Transverse colon (tissue), 4 donors: ENCODE measurements around the gene TEX19.

ENCODE experiments used
- POLR2AphosphoS5 ChIP-seq, 3 donors: sonication (generic); formaldehyde crosslinking; IDR thresholded peaks; one replicate each; pipeline ENCODE4 v1.6.1; 2016; ENCODE audit warnings: antibody characterized with exemption in 3 of 3
- TF ChIP-seq, protein P1 (sequence below), 5 experiments: fragments of 200-600 bp in 3 of 5; fragments of 450-650 bp in 2 of 5; sonication (generic) in 3 of 5; IDR thresholded peaks; 1 replicate in 2 of 5; 2 replicates in 3 of 5; pipeline ENCODE4 v1.5.1; 2016 to 2017; ENCODE audit warnings: antibody characterized with exemption in 5 of 5, inconsistent platforms in 3 of 5, mild to moderate bottlenecking in 2 of 5, moderate library complexity in 1 of 5

DNA sequence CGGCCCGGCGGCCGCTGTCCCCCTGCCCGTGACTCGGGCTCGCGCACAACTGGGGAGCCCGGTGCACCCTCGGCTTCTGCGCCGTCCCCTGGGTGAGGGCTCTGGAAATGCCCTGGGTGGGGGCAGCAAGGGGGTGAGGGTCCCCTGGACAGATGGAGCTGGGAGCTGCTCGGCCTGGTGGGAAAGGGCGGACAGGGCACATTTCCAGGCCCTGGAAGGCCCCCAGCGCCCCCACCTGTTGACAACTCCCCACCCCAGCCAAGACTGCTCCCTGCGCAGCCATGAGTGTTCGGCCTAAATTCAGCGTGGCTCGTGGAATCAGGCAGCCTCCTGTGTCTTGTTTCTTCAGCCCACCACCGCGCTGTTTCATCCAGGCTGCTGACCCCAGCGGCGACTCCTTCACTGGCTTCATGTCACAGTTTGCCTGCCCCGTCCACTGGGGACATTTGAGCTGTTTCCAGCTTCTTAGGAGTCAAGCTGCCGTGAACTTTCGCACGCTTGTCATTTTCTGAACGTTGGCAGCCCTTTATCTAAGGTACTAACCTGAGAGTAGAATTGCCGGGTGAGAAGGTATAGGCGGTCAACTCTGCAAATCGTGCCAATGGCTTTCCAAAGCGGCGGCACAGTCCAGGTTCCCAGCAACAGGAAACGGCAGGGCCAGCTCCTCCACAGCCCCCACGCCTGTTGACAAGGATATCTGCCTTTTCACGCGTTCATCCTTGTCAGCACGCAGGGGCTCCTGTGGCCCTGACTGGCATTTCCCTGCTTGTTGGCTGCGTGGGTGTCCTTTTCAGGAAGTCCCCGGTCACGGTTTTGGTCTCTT, 13.4 kb downstream of the TEX19 start:
- no peak for TF ChIP-seq POLR2AphosphoS5 (IDR thresholded peaks at IDR 0.05)
- TF ChIP-seq, protein P1, sequence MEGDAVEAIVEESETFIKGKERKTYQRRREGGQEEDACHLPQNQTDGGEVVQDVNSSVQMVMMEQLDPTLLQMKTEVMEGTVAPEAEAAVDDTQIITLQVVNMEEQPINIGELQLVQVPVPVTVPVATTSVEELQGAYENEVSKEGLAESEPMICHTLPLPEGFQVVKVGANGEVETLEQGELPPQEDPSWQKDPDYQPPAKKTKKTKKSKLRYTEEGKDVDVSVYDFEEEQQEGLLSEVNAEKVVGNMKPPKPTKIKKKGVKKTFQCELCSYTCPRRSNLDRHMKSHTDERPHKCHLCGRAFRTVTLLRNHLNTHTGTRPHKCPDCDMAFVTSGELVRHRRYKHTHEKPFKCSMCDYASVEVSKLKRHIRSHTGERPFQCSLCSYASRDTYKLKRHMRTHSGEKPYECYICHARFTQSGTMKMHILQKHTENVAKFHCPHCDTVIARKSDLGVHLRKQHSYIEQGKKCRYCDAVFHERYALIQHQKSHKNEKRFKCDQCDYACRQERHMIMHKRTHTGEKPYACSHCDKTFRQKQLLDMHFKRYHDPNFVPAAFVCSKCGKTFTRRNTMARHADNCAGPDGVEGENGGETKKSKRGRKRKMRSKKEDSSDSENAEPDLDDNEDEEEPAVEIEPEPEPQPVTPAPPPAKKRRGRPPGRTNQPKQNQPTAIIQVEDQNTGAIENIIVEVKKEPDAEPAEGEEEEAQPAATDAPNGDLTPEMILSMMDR (IDR thresholded peaks at IDR 0.05) = no peak
